ENCODE measurements around the gene SDK2. TPM values are rescaled to one million over a fixed set of nuclear protein-coding genes. Genes with fewer than 3 reads are reported as not detected.

The SDK2 gene
- total RNA-seq, 2 experiments from 2014 or later = 1.4 to 1.6 TPM

DNA sequence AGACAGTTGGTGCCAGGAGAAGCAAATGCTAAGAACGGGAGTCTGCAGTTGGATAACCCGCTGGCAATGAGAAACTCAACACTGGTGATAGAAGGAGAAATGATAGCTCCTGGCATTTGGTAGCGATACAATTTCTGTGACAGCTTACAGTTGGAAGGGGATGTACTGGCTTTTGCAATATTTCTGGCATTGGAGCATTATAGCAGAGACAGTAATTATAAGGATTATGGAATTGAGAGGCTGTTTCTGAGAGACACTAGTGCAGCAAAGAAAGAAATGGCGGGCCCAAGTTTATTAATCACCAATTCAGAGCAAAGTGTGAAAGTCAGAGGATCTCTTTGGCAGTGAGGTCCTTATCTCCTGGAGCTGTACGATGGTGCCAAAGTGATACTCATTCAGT, 16.1 kb upstream of the SDK2 start:
- H3K9me3 Mint-ChIP-seq = no peaks in the 10 kb centered on the region

GRCh38 chr17:73658821-73659515, 14.7 kb upstream of the SDK2 start:
- DNase-seq = no peak
- H3K9me3 Mint-ChIP-seq = peaks cover 10% of the 10 kb centered on the region
- no peaks in the 10 kb centered on the region for H3K4me1 Mint-ChIP-seq
- peaks cover 9% of the 10 kb centered on the region for H3K36me3 Mint-ChIP-seq
- H3K27me3 Mint-ChIP-seq = no peaks in the 10 kb centered on the region
- no peak overlapping the region for H3K27ac Mint-ChIP-seq
- H3K4me3 Mint-ChIP-seq = no peak overlapping the region

More for the DNA sequence above, 16.1 kb upstream of the SDK2 start:
- H3K4me1 Mint-ChIP-seq = no peaks in the 10 kb centered on the region
- DNase-seq = no peak
- H3K36me3 Mint-ChIP-seq = no peaks in the 10 kb centered on the region
- H3K27me3 Mint-ChIP-seq = no peaks in the 10 kb centered on the region
- H3K4me3 Mint-ChIP-seq = no peak overlapping the region
- no peak overlapping the region for H3K27ac Mint-ChIP-seq

DNA sequence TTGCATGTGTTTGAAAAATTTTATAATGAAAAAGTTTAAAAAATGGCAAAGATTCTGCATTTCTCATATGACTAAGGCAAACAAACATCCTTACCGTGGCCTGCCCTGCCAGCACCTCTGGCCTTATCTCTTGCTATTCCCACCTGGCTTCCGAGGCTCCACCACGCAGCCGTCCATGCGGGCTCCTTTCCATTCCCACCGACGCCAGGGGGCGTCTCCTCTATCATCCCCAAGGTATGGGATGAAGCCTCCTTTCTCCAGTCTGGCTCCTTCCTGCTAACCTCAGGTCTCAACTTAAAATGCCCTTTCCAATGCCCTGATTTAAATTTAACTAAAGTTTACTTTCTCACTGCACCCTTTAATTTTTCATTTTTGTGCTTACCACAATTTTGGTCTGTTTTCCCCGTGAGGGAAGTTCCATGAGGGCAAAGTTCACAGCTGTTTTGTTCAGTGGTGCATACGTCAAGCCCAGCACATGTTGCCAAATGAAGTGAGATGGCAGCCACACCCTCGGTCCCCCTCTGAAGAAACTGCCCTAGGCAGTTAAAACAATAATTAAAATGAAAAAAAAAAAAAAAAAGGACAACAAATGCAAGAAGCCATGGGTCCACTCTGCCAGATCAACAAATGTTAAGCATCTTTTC, 13.3 kb upstream of the SDK2 start:
- no peak overlapping the region for H3K4me3 Mint-ChIP-seq
- H3K9me3 Mint-ChIP-seq = peaks cover 14% of the 10 kb centered on the region
- no peak for DNase-seq
- H3K36me3 Mint-ChIP-seq = peaks cover 11% of the 10 kb centered on the region
- H3K27me3 Mint-ChIP-seq = no peaks in the 10 kb centered on the region
- no peaks in the 10 kb centered on the region for H3K4me1 Mint-ChIP-seq
- H3K27ac Mint-ChIP-seq = peak overlapping the region; percentile 21

- H3K27me3 Mint-ChIP-seq = no peaks in the 10 kb centered on the region
- peaks cover 14% of the 10 kb centered on the region for H3K9me3 Mint-ChIP-seq
- no peak overlapping the region for H3K4me3 Mint-ChIP-seq
- no peak overlapping the region for H3K27ac Mint-ChIP-seq
- H3K36me3 Mint-ChIP-seq = peaks cover 11% of the 10 kb centered on the region
- H3K4me1 Mint-ChIP-seq = no peaks in the 10 kb centered on the region
- no peak for DNase-seq
Observed at GRCh38 chr17:73654241-73654640, 10.0 kb upstream of the SDK2 start.

- no peaks in the 10 kb centered on the region for H3K27me3 Mint-ChIP-seq
Observed at GRCh38 chr17:73653810-73654209, 9.6 kb upstream of the SDK2 start.

GRCh38 chr17:73652886-73653480, 8.7 kb upstream of the SDK2 start:
- DNase-seq = no peak
- Mint-ChIP-seq H3K4me3 (no peak overlapping the region), H3K4me1 (no peaks in the 10 kb centered on the region), H3K36me3 (peaks cover 11% of the 10 kb centered on the region), H3K27ac (no peak overlapping the region), H3K27me3 (peaks cover under 1% of the 10 kb centered on the region), H3K9me3 (peaks cover 14% of the 10 kb centered on the region)

More at GRCh38 chr17:73653810-73654209, 9.6 kb upstream of the SDK2 start:
- Mint-ChIP-seq H3K4me1 (no peaks in the 10 kb centered on the region), H3K4me3 (no peak overlapping the region), H3K27ac (no peak overlapping the region), H3K9me3 (peaks cover 14% of the 10 kb centered on the region), H3K36me3 (peaks cover 11% of the 10 kb centered on the region)
- no peak for DNase-seq

GRCh38 chr17:73650617-73651200, 6.5 kb upstream of the SDK2 start:
- no peak for DNase-seq
- Mint-ChIP-seq H3K9me3 (peaks cover 14% of the 10 kb centered on the region), H3K27me3 (peaks cover 11% of the 10 kb centered on the region), H3K4me3 (no peak overlapping the region), H3K36me3 (peaks cover 11% of the 10 kb centered on the region), H3K4me1 (peaks cover 2% of the 10 kb centered on the region), H3K27ac (no peak overlapping the region)

DNA sequence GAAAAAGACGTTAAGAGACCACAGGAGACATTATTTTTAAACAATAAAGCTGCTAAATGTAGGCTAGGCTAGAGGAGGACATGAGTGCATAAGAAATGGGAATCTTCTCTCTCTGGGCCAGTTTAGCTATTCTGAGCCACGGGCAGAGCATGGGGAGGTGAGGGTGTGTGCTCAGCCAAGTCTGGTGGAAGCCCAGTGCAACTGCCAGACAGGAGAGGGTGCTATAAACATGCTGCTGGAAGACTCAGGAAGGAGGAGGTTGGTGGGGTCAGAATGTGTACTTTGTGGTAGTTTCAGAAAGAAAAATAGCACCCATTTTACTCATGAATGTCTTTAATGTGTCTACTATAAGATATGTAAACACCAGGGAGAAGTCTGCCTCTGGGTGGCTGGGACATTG, 5.9 kb upstream of the SDK2 start:
- Mint-ChIP-seq H3K27ac (no peak overlapping the region), H3K27me3 (peaks cover 11% of the 10 kb centered on the region), H3K9me3 (peaks cover 14% of the 10 kb centered on the region), H3K36me3 (peaks cover 11% of the 10 kb centered on the region), H3K4me1 (peaks cover 2% of the 10 kb centered on the region), H3K4me3 (no peak overlapping the region)
- no peak for DNase-seq

DNA sequence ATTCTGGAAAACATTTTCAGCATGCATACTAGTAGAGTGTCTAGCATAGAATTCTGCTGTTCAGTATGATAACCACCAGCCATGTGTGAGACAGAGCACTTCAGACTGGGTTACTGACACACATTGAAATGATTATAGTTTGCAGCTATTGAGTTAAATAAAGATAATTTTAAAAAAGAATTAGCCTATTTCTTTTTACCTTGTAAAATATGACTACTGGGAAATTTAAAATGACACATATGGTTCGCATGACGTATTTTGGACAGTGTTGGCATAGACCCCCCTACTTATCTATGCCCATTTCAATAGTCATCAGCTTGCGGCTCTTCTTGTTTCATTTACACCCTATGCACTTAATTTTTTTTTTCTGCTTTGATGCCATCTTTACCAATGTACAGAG, 4.7 kb upstream of the SDK2 start:
- H3K4me3 Mint-ChIP-seq = no peak overlapping the region
- peaks cover 3% of the 10 kb centered on the region for H3K36me3 Mint-ChIP-seq
- no peak for DNase-seq
- H3K4me1 Mint-ChIP-seq = peaks cover 4% of the 10 kb centered on the region
- H3K27ac Mint-ChIP-seq = no peak overlapping the region
- peaks cover 4% of the 10 kb centered on the region for H3K9me3 Mint-ChIP-seq
- peaks cover 11% of the 10 kb centered on the region for H3K27me3 Mint-ChIP-seq

- no peak overlapping the region for H3K4me3 Mint-ChIP-seq
- peaks cover 2% of the 10 kb centered on the region for H3K9me3 Mint-ChIP-seq
- peaks cover 2% of the 10 kb centered on the region for H3K36me3 Mint-ChIP-seq
- H3K4me1 Mint-ChIP-seq = peaks cover 4% of the 10 kb centered on the region
- DNase-seq = no peak
- peaks cover 11% of the 10 kb centered on the region for H3K27me3 Mint-ChIP-seq
- no peak overlapping the region for H3K27ac Mint-ChIP-seq
Observed at GRCh38 chr17:73648543-73648820, 4.2 kb upstream of the SDK2 start.

- no peak overlapping the region for H3K4me3 Mint-ChIP-seq
- H3K27me3 Mint-ChIP-seq = peaks cover 11% of the 10 kb centered on the region
- no peaks in the 10 kb centered on the region for H3K9me3 Mint-ChIP-seq
- H3K4me1 Mint-ChIP-seq = peaks cover 6% of the 10 kb centered on the region
- no peaks in the 10 kb centered on the region for H3K36me3 Mint-ChIP-seq
- no peak overlapping the region for H3K27ac Mint-ChIP-seq
- no peak for DNase-seq
Observed at GRCh38 chr17:73647772-73648542, 3.7 kb upstream of the SDK2 start.

DNA sequence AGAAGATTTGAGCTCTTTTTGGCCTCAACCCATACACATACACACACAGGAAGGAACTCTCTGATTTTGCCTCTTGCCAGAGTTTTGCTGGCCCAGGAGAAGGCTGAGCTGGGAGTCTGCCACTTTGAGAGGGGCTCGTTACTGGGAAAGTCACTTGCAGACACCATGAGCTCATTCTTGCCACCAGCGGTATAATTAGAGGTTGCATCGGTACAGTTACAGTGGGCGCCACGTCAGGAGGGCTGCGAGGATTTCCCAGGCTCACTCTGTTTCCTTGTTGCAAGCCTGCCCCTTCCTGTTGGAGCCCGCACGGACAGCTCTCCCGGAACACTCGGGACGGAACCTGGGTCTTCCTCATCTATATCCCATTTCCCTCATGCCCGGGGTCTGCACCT, 3.1 kb upstream of the SDK2 start:
- Mint-ChIP-seq H3K36me3 (no peaks in the 10 kb centered on the region), H3K4me3 (no peak overlapping the region), H3K27ac (no peak overlapping the region), H3K27me3 (peaks cover 11% of the 10 kb centered on the region), H3K4me1 (peaks cover 7% of the 10 kb centered on the region), H3K9me3 (no peaks in the 10 kb centered on the region)
- DNase-seq = no peak

GRCh38 chr17:73646409-73647300, 2.4 kb upstream of the SDK2 start:
- Mint-ChIP-seq H3K27me3 (peaks cover 11% of the 10 kb centered on the region), H3K27ac (no peak overlapping the region), H3K4me1 (peaks cover 13% of the 10 kb centered on the region), H3K9me3 (no peaks in the 10 kb centered on the region), H3K36me3 (no peaks in the 10 kb centered on the region), H3K4me3 (no peak overlapping the region)
- DNase-seq = no peak

Measured in activated naive CD8-positive, alpha-beta T cell treated with anti-CD3 and anti-CD28 coated beads for 36 hours (primary cell).